ENCODE results near the gene NKAIN2. TPM values are rescaled to one million over a fixed set of nuclear protein-coding genes. Genes with fewer than 3 reads are reported as not detected.
A peak's percentile ranks its signal among the peaks of the same experiment; 100 is the strongest.

Gene NKAIN2
- total and polyA plus RNA-seq, 2 donors (not counting 3 experiments of a cell fraction or from before 2014, with no cell fraction given): 0.03 TPM; not detected in 1

DNA sequence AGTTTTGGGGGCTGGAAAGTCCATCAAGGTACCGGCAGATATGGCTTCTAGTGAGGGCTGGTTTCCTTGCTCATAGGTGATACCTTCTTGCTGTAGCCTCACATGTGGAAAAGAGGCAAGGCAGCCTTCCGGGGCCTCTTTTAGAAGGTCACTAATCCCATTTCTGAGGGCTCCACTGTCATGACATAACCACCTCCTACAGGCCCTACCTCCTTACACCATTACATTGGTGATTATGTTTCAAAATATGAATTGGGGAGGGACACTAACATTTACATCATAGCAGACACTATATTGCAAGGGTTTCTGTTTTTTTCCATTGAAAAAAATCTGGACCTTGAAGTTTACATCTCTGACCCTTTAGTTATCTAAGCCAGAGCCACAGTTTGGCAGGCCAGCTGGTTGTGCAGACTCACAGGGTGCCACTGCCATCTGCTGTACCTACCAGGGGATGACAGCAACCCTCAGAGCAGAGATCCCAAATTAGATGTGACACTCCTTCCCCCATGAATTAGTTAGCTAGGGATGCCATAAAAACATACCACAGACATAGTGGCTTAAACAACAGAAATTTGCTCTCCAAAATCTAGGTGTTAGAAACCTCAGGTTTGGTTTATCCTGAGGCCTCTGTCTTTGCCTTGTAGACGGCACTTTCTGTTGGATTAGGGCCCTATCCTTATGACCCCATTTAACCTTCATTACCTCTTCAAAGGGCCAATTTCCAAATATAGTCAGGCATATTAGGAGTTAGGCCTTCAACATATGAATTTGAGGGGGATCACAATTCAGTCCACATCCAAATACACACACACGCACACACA lies 992.2 kb downstream of the NKAIN2 start:
- CTCF ChIA-PET: interaction anchor here (0.6 to 2.4 kb wide), 4 partner anchors 980 to 1016 kb away, joined by 3 to 23 read pairs (median 3); no protein-coding TSS in a partner anchor
- no peak overlapping the region for H3K9ac ChIP-seq (replicated peaks; ENCODE audit: extremely low read depth, insufficient read depth, low read length)
- FAIRE-seq: no peak
- no peak overlapping the region for H3K4me2 ChIP-seq (ENCODE audit: insufficient read depth, low read length)
- intact Hi-C loops (cut with micrococcal nuclease): loop anchor here (1.0 to 10.0 kb wide), 3 partner anchors 994 to 1381 kb away; no protein-coding TSS in a partner anchor
- dilution Hi-C loops (cut with MboI; ENCODE audit: extremely low pct_ligation_motif_present, low sequenced_read_pairs): no loop called here
- H3K27me3 ChIP-seq (ENCODE audit: control insufficient read depth in 2 of 2, insufficient read depth in 2 of 2, low read length in 2 of 2): peaks cover 2 to 8% of the 10 kb centered on the region in 2 experiments
- POLR2A ChIA-PET: no interaction called here
- no peaks in the 10 kb centered on the region for H3K4me1 ChIP-seq (ENCODE audit: control insufficient read depth, extremely low read depth, insufficient read depth, low read length)
- H3K4me3 ChIP-seq (replicated peaks in 1 of 3; ENCODE audit: insufficient read depth in 1 of 3, low read depth in 1 of 3, low read length in 3 of 3): no peak overlapping the region
- no peaks in the 10 kb centered on the region for H3K36me3 ChIP-seq (ENCODE audit: control insufficient read depth in 2 of 2, extremely low read depth in 1 of 2, insufficient read depth in 2 of 2, low read length in 2 of 2)
- H3K27ac ChIP-seq (ENCODE audit: insufficient read depth, low read depth, low read length): no peak overlapping the region
- DNase-seq (ENCODE audit: low read depth, low spot score): no peak
- no peaks in the 10 kb centered on the region for H3K9me3 ChIP-seq (replicated peaks; ENCODE audit: control insufficient read depth, insufficient read depth, low read length)
- TF ChIP-seq FOS (IDR thresholded peaks at IDR 0.05; ENCODE audit: borderline replicate concordance, insufficient read depth, low read length) (no peak), GATA2 (IDR thresholded peaks at IDR 0.05; ENCODE audit: insufficient read depth, insufficient read length, low read depth, low read length) (no peak), MYC (IDR thresholded peaks at IDR 0.05; ENCODE audit: low read depth, low read length) (no peak), POLR2A (IDR thresholded peaks at IDR 0.05; ENCODE audit: low read depth, low read length) (no peak), EZH2 (IDR thresholded peaks at IDR 0.05; ENCODE audit: borderline replicate concordance, low read depth, low read length, severe bottlenecking) (no peak), JUN (IDR thresholded peaks at IDR 0.05; ENCODE audit: borderline replicate concordance, insufficient read depth, insufficient read length, low read depth) (no peak)
- TF ChIP-seq, protein P1, sequence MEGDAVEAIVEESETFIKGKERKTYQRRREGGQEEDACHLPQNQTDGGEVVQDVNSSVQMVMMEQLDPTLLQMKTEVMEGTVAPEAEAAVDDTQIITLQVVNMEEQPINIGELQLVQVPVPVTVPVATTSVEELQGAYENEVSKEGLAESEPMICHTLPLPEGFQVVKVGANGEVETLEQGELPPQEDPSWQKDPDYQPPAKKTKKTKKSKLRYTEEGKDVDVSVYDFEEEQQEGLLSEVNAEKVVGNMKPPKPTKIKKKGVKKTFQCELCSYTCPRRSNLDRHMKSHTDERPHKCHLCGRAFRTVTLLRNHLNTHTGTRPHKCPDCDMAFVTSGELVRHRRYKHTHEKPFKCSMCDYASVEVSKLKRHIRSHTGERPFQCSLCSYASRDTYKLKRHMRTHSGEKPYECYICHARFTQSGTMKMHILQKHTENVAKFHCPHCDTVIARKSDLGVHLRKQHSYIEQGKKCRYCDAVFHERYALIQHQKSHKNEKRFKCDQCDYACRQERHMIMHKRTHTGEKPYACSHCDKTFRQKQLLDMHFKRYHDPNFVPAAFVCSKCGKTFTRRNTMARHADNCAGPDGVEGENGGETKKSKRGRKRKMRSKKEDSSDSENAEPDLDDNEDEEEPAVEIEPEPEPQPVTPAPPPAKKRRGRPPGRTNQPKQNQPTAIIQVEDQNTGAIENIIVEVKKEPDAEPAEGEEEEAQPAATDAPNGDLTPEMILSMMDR (IDR thresholded peaks at IDR 0.05; ENCODE audit: extremely low read depth in 1 of 2, insufficient read depth in 1 of 2, low read depth in 1 of 2, low read length in 2 of 2): peak; percentile 19 to 31
- TF ChIP-seq, protein P2, sequence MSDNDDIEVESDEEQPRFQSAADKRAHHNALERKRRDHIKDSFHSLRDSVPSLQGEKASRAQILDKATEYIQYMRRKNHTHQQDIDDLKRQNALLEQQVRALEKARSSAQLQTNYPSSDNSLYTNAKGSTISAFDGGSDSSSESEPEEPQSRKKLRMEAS (IDR thresholded peaks at IDR 0.05; ENCODE audit: insufficient read depth, insufficient read length): no peak
- H4K20me1 ChIP-seq (replicated peaks; ENCODE audit: control insufficient read depth, extremely low read depth, insufficient read depth, low read length): no peaks in the 10 kb centered on the region
- no peaks in the 10 kb centered on the region for H3K79me2 ChIP-seq (ENCODE audit: control insufficient read depth, insufficient read depth, low read length)
- no peaks in the 10 kb centered on the region for H3K9me1 ChIP-seq (replicated peaks; ENCODE audit: control insufficient read depth, extremely low read depth, insufficient read depth, low read length)
- no peak overlapping the region for H2AFZ ChIP-seq (ENCODE audit: low read depth, low read length)
- BruUV-seq (replicated peaks): no TSS peak
